ENCODE measurements around the gene AKNA. TPM values are rescaled to one million over a fixed set of nuclear protein-coding genes. Genes with fewer than 3 reads are reported as not detected.

Gene AKNA
- total RNA-seq, 1 donor from 2014 or later, result 16.6 TPM

- peaks cover 2% of the 10 kb centered on the region for H3K27me3 Mint-ChIP-seq (ENCODE audit: low read depth)
- no peak for DNase-seq (ENCODE audit: low read depth, low spot score)
- peak overlapping the region; percentile 57 for H3K27ac Mint-ChIP-seq (ENCODE audit: unreplicated experiment)
- no peaks in the 10 kb centered on the region for H3K9me3 Mint-ChIP-seq
- TF ChIP-seq CTCF (conservative IDR thresholded peaks at IDR 0.05), result no peak
- no peaks in the 10 kb centered on the region for H3K36me3 Mint-ChIP-seq (ENCODE audit: low read depth)
- peak overlapping the region; percentile 88 for H3K4me3 Mint-ChIP-seq
- H3K4me1 Mint-ChIP-seq, result peaks cover 19% of the 10 kb centered on the region
Observed at GRCh38 chr9:114396558-114397218, 8.9 kb upstream of the AKNA start.

GRCh38 chr9:114395768-114396167 lies 8.0 kb upstream of the AKNA start:
- H3K4me1 Mint-ChIP-seq, result peaks cover 20% of the 10 kb centered on the region
- H3K4me3 Mint-ChIP-seq, result no peak overlapping the region
- TF ChIP-seq CTCF (conservative IDR thresholded peaks at IDR 0.05), result no peak
- H3K27ac Mint-ChIP-seq (ENCODE audit: unreplicated experiment), result no peak overlapping the region
- no peaks in the 10 kb centered on the region for H3K36me3 Mint-ChIP-seq (ENCODE audit: low read depth)
- no peaks in the 10 kb centered on the region for H3K9me3 Mint-ChIP-seq
- H3K27me3 Mint-ChIP-seq (ENCODE audit: low read depth), result peaks cover 2% of the 10 kb centered on the region
- DNase-seq (ENCODE audit: low read depth, low spot score), result no peak

GRCh38 chr9:114395334-114395617 lies 7.5 kb upstream of the AKNA start:
- no peaks in the 10 kb centered on the region for H3K36me3 Mint-ChIP-seq (ENCODE audit: low read depth)
- H3K4me1 Mint-ChIP-seq, result peaks cover 25% of the 10 kb centered on the region
- no peak for TF ChIP-seq CTCF (conservative IDR thresholded peaks at IDR 0.05)
- no peak overlapping the region for H3K4me3 Mint-ChIP-seq
- H3K9me3 Mint-ChIP-seq, result no peaks in the 10 kb centered on the region
- DNase-seq (ENCODE audit: low read depth, low spot score), result no peak
- H3K27me3 Mint-ChIP-seq (ENCODE audit: low read depth), result no peaks in the 10 kb centered on the region
- H3K27ac Mint-ChIP-seq (ENCODE audit: unreplicated experiment), result peak overlapping the region; percentile 19

GRCh38 chr9:114394523-114395333 lies 6.9 kb upstream of the AKNA start:
- Mint-ChIP-seq H3K27ac (ENCODE audit: unreplicated experiment) (peak overlapping the region; percentile 19), H3K36me3 (ENCODE audit: low read depth) (no peaks in the 10 kb centered on the region), H3K9me3 (no peaks in the 10 kb centered on the region), H3K4me3 (no peak overlapping the region), H3K4me1 (peaks cover 26% of the 10 kb centered on the region), H3K27me3 (ENCODE audit: low read depth) (no peaks in the 10 kb centered on the region)
- DNase-seq (ENCODE audit: low read depth, low spot score), result no peak
- TF ChIP-seq CTCF (conservative IDR thresholded peaks at IDR 0.05), result no peak

- Mint-ChIP-seq H3K4me1 (peaks cover 39% of the 10 kb centered on the region), H3K27me3 (ENCODE audit: low read depth) (no peaks in the 10 kb centered on the region), H3K9me3 (no peaks in the 10 kb centered on the region), H3K27ac (ENCODE audit: unreplicated experiment) (no peak overlapping the region), H3K36me3 (ENCODE audit: low read depth) (no peaks in the 10 kb centered on the region), H3K4me3 (no peak overlapping the region)
- no peak for TF ChIP-seq CTCF (conservative IDR thresholded peaks at IDR 0.05)
- no peak for DNase-seq (ENCODE audit: low read depth, low spot score)
Observed at GRCh38 chr9:114392749-114393112, 4.9 kb upstream of the AKNA start.
